Neural cell (in vitro differentiated cells): ENCODE measurements around the gene ITGA5. TPM values are rescaled to one million over a fixed set of nuclear protein-coding genes. Genes with fewer than 3 reads are reported as not detected.
A peak's percentile ranks its signal among the peaks of the same experiment; 100 is the strongest.

Source experiments
- H2AFZ ChIP-seq: fragments of 200-600, 300-800 bp; sonication (generic), shearing (Covaris generic); 2 replicates; pipeline ENCODE4 v1.6.0; 2014; ENCODE audit warnings: low read depth, mild to moderate bottlenecking, antibody characterized with exemption, low read length, moderate library complexity
- H3F3A ChIP-seq: fragments of 200-600 bp; shearing (Covaris generic); 2 replicates; pipeline ENCODE4 v1.6.1; 2016; ENCODE audit warnings: mild to moderate bottlenecking, moderate library complexity, mixed read lengths, antibody characterized with exemption, low read length; ENCODE audit not compliant: insufficient read depth, poor library complexity, severe bottlenecking
- H3K27ac ChIP-seq: fragments of 200-600, 300-800 bp; sonication (generic), shearing (Covaris generic); 2 replicates; pipeline ENCODE4 v1.5.1; 2014; ENCODE audit warnings: mild to moderate bottlenecking, low read length, moderate library complexity
- H3K27me3 ChIP-seq: fragments of 300-800, 200-600 bp; sonication (generic), shearing (Covaris generic); 2 replicates; pipeline ENCODE4 v1.6.0; 2014; ENCODE audit warnings: mild to moderate bottlenecking, low read depth, low read length, moderate library complexity; ENCODE audit not compliant: insufficient read depth
- H3K36me3 ChIP-seq: fragments of 300-800, 200-600 bp; sonication (generic), shearing (Covaris generic); 2 replicates; pipeline ENCODE4 v1.5.1; 2014; ENCODE audit warnings: mild to moderate bottlenecking, antibody characterized with exemption, low read length, moderate library complexity; ENCODE audit not compliant: insufficient read depth
- H3K4me2 ChIP-seq: fragments of 300-800, 200-600 bp; sonication (generic), shearing (Covaris generic); 2 replicates; pipeline ENCODE4 v1.6.0; 2014; ENCODE audit warnings: mild to moderate bottlenecking, low read length
- H3K4me3 ChIP-seq: fragments of 300-800, 200-600 bp; sonication (generic), shearing (Covaris generic); 2 replicates; pipeline ENCODE4 v1.5.1; 2014; ENCODE audit warnings: mild to moderate bottlenecking, low read length, moderate library complexity
- H3K79me2 ChIP-seq: fragments of 200-600 bp; shearing (Covaris generic); replicated peaks from 2 replicates; pipeline ENCODE4 v1.6.0; 2014; ENCODE audit warnings: mild to moderate bottlenecking, low read length, moderate library complexity; ENCODE audit not compliant: insufficient read depth
- H3K9ac ChIP-seq: fragments of 300-800, 200-600 bp; sonication (generic), shearing (Covaris generic); 2 replicates; pipeline ENCODE4 v1.6.1; 2016; ENCODE audit warnings: mild to moderate bottlenecking, low read length, mixed read lengths
- H3K9me2 ChIP-seq: fragments of 200-600 bp; shearing (Covaris generic); 2 replicates; pipeline ENCODE4 v1.6.1; 2016; ENCODE audit warnings: mild to moderate bottlenecking, low read length, mixed read lengths; ENCODE audit not compliant: insufficient read depth
- H3K9me3 ChIP-seq: fragments of 200-600, 300-800 bp; sonication (generic), shearing (Covaris generic); 2 replicates; pipeline ENCODE4 v1.6.1; 2016; ENCODE audit warnings: mild to moderate bottlenecking, mixed run types, low read length, moderate library complexity, mixed read lengths
- H4K20me1 ChIP-seq: fragments of 200-600 bp; shearing (Covaris generic); 2 replicates; pipeline ENCODE4 v1.6.1; 2016; ENCODE audit warnings: mild to moderate bottlenecking, mixed run types; ENCODE audit not compliant: insufficient read depth
- EP300 ChIP-seq: fragments of 450-650 bp; conservative IDR thresholded peaks from 2 replicates; pipeline ENCODE4 v1.6.1; 2014; ENCODE audit warnings: antibody characterized with exemption, mild to moderate bottlenecking, moderate library complexity; ENCODE audit not compliant: poor library complexity, severe bottlenecking
- EZH2 ChIP-seq: fragments of 200-600, 300-800 bp; shearing (Covaris generic), sonication (generic); IDR thresholded peaks from 2 replicates; pipeline ENCODE4 v1.6.1; 2014; ENCODE audit warnings: antibody characterized with exemption, low read length, borderline replicate concordance, mild to moderate bottlenecking; ENCODE audit not compliant: insufficient read depth, poor library complexity, severe bottlenecking
- MXI1 ChIP-seq: fragments of 450-650 bp; conservative IDR thresholded peaks from 2 replicates; pipeline ENCODE4 v1.6.1; 2014; ENCODE audit warnings: antibody characterized with exemption, mild to moderate bottlenecking; ENCODE audit not compliant: poor library complexity, severe bottlenecking
- POLR2AphosphoS5 ChIP-seq: IDR thresholded peaks from 2 replicates; pipeline ENCODE4 v1.6.1; 2012
- RAD21 ChIP-seq: fragments of 450-650 bp; conservative IDR thresholded peaks from 2 replicates; pipeline ENCODE4 v1.6.1; 2014; ENCODE audit warnings: antibody characterized with exemption, mild to moderate bottlenecking, moderate library complexity
- SMC3 ChIP-seq: fragments of 450-650 bp; conservative IDR thresholded peaks from 2 replicates; pipeline ENCODE4 v1.6.1; 2014; ENCODE audit warnings: antibody characterized with exemption, mild to moderate bottlenecking, moderate library complexity; ENCODE audit not compliant: poor library complexity
- TAF1 ChIP-seq: IDR thresholded peaks from 2 replicates; pipeline ENCODE4 v1.6.1; 2012; ENCODE audit warnings: low read depth
- polyA plus RNA-seq: library from polyadenylated mRNA; depleted of rRNA; stranded (reverse); fragments of >200 nt; gene quantifications from 2 replicates; pipeline ENCODE4 v1.2.3, GENCODE V29; 2014
- TF ChIP-seq, protein P1 (sequence below): fragments of 450-650 bp; IDR thresholded peaks from 2 replicates; pipeline ENCODE4 v1.5.1; 2014; ENCODE audit warnings: antibody characterized with exemption, mild to moderate bottlenecking, moderate library complexity; ENCODE audit not compliant: poor library complexity, severe bottlenecking
- TF ChIP-seq, protein P2 (sequence below): IDR thresholded peaks from 2 replicates; pipeline ENCODE4 v1.6.1; 2012; ENCODE audit warnings: borderline replicate concordance

The ITGA5 gene
- polyA plus RNA-seq, 1 donor from 2014 or later, result not detected

DNA sequence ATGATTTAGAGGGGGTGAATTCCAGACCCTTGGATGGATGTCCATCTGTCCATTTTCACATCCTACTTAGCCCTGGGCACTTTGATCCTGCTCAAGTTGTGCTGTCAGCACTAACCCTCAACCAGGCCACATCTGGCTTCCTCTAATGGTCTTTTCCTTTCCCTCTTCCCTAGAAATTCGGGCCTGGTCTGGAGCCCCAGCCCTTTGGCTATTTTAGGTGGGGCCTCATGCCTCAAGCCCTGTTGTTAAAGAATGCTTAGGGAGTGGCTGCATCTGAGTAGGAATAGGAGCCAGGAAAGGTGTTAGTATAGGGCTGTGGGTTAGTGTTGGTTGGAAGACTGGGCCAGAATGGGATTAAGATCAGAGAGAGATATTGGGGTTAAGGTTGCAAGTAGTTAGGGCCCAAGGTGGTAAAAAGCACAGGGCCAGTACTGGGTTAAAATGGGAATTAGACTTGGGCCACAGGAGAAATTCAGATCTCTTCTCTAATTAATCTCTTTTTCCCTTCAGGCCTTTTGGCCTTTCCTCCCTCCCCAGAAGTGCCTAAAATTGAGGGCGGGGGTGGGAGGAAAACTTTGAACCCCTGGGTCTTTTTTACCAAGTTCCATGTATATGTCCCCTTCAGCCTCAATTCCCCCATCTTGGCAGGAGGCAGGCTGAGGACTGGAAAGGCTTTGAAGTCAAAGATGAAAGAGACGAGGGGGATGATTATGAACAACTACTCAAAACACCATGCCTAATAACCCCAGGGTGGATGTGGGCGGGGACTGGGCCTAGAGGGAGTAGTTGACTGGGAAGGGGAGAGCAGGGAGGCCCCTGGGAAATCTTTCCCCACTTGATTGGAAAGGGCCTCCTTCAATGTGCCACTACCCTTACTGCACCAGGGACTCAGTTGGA, 30.6 kb downstream of the ITGA5 start:
- no peaks in the 10 kb centered on the region for H4K20me1 ChIP-seq
- no peak overlapping the region for H2AFZ ChIP-seq
- H3K9me2 ChIP-seq, result no peaks in the 10 kb centered on the region
- H3K9ac ChIP-seq, result no peak overlapping the region
- no peak overlapping the region for H3K4me2 ChIP-seq
- H3K36me3 ChIP-seq, result no peaks in the 10 kb centered on the region
- no peaks in the 10 kb centered on the region for H3K27me3 ChIP-seq
- TF ChIP-seq, protein P1, sequence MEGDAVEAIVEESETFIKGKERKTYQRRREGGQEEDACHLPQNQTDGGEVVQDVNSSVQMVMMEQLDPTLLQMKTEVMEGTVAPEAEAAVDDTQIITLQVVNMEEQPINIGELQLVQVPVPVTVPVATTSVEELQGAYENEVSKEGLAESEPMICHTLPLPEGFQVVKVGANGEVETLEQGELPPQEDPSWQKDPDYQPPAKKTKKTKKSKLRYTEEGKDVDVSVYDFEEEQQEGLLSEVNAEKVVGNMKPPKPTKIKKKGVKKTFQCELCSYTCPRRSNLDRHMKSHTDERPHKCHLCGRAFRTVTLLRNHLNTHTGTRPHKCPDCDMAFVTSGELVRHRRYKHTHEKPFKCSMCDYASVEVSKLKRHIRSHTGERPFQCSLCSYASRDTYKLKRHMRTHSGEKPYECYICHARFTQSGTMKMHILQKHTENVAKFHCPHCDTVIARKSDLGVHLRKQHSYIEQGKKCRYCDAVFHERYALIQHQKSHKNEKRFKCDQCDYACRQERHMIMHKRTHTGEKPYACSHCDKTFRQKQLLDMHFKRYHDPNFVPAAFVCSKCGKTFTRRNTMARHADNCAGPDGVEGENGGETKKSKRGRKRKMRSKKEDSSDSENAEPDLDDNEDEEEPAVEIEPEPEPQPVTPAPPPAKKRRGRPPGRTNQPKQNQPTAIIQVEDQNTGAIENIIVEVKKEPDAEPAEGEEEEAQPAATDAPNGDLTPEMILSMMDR, result no peak
- TF ChIP-seq EZH2 (no peak), TAF1 (no peak), MXI1 (no peak)
- H3K9me3 ChIP-seq, result no peaks in the 10 kb centered on the region
- H3K4me3 ChIP-seq, result no peak overlapping the region
- H3F3A ChIP-seq, result no peaks in the 10 kb centered on the region
- no peak overlapping the region for H3K27ac ChIP-seq
- no peaks in the 10 kb centered on the region for H3K79me2 ChIP-seq

DNA sequence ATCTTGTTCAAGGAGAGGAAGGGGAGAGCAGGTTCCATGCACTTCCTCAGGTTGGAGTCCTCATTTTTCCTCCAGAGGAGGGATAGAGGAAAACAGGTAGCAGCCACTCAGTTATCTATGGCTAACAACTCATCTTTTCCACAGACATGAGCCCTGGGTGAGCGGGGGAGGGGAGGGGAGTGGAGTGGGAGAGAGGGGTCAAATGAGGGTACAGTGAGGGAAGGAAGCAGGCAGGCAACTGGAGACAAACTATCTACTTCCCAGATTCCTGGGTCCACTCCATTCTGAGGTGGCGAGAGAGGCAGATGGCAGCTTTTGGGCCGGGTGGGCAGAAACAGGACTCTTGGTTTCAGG, 32.0 kb downstream of the ITGA5 start:
- Histone ChIP-seq H3K79me2 (no peaks in the 10 kb centered on the region), H3K9me2 (no peaks in the 10 kb centered on the region), H4K20me1 (no peaks in the 10 kb centered on the region), H2AFZ (no peak overlapping the region), H3K9me3 (no peaks in the 10 kb centered on the region), H3K27ac (peak overlapping the region; percentile 28), H3K9ac (no peak overlapping the region), H3K36me3 (no peaks in the 10 kb centered on the region), H3K4me2 (no peak overlapping the region), H3K4me3 (no peak overlapping the region), H3K27me3 (no peaks in the 10 kb centered on the region), H3F3A (no peaks in the 10 kb centered on the region)
- no peak for TF ChIP-seq MXI1
- TF ChIP-seq TAF1, result no peak
- TF ChIP-seq, protein P2, sequence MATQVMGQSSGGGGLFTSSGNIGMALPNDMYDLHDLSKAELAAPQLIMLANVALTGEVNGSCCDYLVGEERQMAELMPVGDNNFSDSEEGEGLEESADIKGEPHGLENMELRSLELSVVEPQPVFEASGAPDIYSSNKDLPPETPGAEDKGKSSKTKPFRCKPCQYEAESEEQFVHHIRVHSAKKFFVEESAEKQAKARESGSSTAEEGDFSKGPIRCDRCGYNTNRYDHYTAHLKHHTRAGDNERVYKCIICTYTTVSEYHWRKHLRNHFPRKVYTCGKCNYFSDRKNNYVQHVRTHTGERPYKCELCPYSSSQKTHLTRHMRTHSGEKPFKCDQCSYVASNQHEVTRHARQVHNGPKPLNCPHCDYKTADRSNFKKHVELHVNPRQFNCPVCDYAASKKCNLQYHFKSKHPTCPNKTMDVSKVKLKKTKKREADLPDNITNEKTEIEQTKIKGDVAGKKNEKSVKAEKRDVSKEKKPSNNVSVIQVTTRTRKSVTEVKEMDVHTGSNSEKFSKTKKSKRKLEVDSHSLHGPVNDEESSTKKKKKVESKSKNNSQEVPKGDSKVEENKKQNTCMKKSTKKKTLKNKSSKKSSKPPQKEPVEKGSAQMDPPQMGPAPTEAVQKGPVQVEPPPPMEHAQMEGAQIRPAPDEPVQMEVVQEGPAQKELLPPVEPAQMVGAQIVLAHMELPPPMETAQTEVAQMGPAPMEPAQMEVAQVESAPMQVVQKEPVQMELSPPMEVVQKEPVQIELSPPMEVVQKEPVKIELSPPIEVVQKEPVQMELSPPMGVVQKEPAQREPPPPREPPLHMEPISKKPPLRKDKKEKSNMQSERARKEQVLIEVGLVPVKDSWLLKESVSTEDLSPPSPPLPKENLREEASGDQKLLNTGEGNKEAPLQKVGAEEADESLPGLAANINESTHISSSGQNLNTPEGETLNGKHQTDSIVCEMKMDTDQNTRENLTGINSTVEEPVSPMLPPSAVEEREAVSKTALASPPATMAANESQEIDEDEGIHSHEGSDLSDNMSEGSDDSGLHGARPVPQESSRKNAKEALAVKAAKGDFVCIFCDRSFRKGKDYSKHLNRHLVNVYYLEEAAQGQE, result no peak
- TF ChIP-seq, protein P1, result no peak
- no peak for TF ChIP-seq EZH2
- TF ChIP-seq POLR2AphosphoS5, result no peak
- no peak for TF ChIP-seq EP300
- no peak for TF ChIP-seq SMC3
- TF ChIP-seq RAD21, result no peak
